ENCODE measurements around the gene EYA4. TPM values are rescaled to one million over a fixed set of nuclear protein-coding genes. Genes with fewer than 3 reads are reported as not detected.
A peak's percentile ranks its signal among the peaks of the same experiment; 100 is the strongest.
"Not testable (repeated sequence)": the region's sequence is repeated elsewhere in the genome, so short reads cannot be mapped to it uniquely, and the experiment has no call there.

Gene EYA4
- total RNA-seq, 4 donors from 2014 or later, result 0.09 to 1.1 (median 0.61) TPM

DNA sequence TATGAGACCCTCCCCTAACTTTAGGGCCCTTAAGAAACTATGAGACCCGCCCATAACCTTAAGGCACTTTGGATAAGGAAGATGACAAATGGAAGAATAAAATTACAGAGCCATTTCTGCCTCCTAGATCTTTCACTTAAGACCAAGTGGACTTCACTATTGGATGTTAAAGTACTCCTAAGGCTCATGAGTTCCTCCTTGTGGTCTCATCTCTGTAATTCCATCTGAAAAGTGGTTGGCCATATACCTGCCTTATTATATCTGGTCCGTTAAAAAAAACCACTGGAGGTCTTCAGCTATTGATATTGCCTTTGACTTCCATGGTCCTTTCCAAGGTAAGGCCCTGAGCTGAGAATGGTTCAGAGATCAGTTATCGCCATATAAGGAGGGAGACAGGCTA, 310.3 kb downstream of the EYA4 start:
- TF ChIP-seq POLR2A (IDR thresholded peaks at IDR 0.05) (no peak), CTCF (IDR thresholded peaks at IDR 0.05) (no peak)
- no peak overlapping the region for H3K4me3 ChIP-seq
- H3K4me1 ChIP-seq, result peaks cover 0 to 5% (median 0%) of the 10 kb centered on the region in 3 donors
- intact Hi-C loops (cut with DNase I), result no loop called here
- no peaks in the 10 kb centered on the region for H3K9me3 ChIP-seq
- 75 to 85% methylated on average over 3 of the region's 3 CpGs for WGBS, 2 donors
- DNase-seq, result no peak
- peak overlapping the region in 2 of 4 donors; percentile 18 to 30 for H3K27ac ChIP-seq
- no peaks in the 10 kb centered on the region for H3K36me3 ChIP-seq
- no peaks in the 10 kb centered on the region for H3K27me3 ChIP-seq

- WGBS, 2 donors, result 7 to 36% methylated on average over 4 to 6 of the region's 6 CpGs
- Histone ChIP-seq H3K4me3 (no peak overlapping the region), H3K27ac (peak overlapping the region in 2 of 4 donors; percentile 18 to 30), H3K4me1 (peaks cover 0 to 5% (median 0%) of the 10 kb centered on the region in 3 donors), H3K36me3 (no peaks in the 10 kb centered on the region), H3K27me3 (no peaks in the 10 kb centered on the region), H3K9me3 (no peaks in the 10 kb centered on the region)
- DNase-seq, result no peak
- TF ChIP-seq CTCF (IDR thresholded peaks at IDR 0.05), result no peak
- TF ChIP-seq POLR2A (IDR thresholded peaks at IDR 0.05), result no peak
- intact Hi-C loops (cut with DNase I), result no loop called here
Observed at GRCh38 chr6:133551847-133552341, 310.7 kb downstream of the EYA4 start.

- no peaks in the 10 kb centered on the region for H3K36me3 ChIP-seq
- H3K27ac ChIP-seq, result no peak overlapping the region
Observed at GRCh38 chr6:133553652-133554051, 312.5 kb downstream of the EYA4 start.

DNA sequence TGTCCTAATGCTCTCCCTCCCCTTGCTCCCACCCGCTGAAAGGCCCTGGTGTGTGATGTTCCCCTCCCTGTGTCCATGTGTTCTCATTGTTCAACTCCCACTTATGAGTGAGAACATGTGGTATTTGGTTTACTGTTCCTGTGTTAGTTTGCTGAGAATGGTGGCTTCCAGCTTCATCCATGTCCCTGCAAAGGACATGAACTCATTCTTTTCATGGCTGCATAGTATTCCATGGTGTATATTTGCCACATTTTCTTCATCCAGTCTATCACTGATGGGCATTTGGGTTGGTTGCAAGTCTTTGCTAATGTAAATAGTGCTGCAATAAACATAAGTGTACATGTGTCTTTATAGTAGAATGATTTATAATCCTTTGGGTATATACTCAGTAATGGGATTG, 313.0 kb downstream of the EYA4 start:
- H3K27me3 ChIP-seq; H3K36me3 ChIP-seq; H3K27ac ChIP-seq; H3K9me3 ChIP-seq; DNase-seq; intact Hi-C loops (cut with DNase I); H3K4me3 ChIP-seq; H3K4me1 ChIP-seq: not testable (repeated sequence)
- 88 to 91% methylated on average over 1 of the region's 1 CpG for WGBS, 2 donors

More at GRCh38 chr6:133553652-133554051, 312.5 kb downstream of the EYA4 start:
- Histone ChIP-seq H3K27me3 (no peaks in the 10 kb centered on the region), H3K9me3 (peaks cover 0 to 2% (median 0%) of the 10 kb centered on the region in 3 donors), H3K4me1 (peaks cover 0 to 5% (median 0%) of the 10 kb centered on the region in 3 donors), H3K4me3 (no peak overlapping the region)
- peak in 5 of 6 experiments; percentile 35 to 57 (median 36) for TF ChIP-seq CTCF (IDR thresholded peaks at IDR 0.05)
- TF ChIP-seq POLR2A (IDR thresholded peaks at IDR 0.05), result no peak
- no peak for DNase-seq
- intact Hi-C loops (cut with DNase I), result no loop called here
- 12 to 15% methylated on average over 4 of the region's 4 CpGs for WGBS, 2 donors

- Histone ChIP-seq H3K4me3 (no peak overlapping the region), H3K9me3 (peaks cover 0 to 17% (median 0%) of the 10 kb centered on the region in 3 donors), H3K27ac (no peak overlapping the region), H3K36me3 (no peaks in the 10 kb centered on the region), H3K4me1 (peaks cover 0 to 5% (median 0%) of the 10 kb centered on the region in 3 donors), H3K27me3 (no peaks in the 10 kb centered on the region)
- TF ChIP-seq CTCF (IDR thresholded peaks at IDR 0.05) (no peak), POLR2A (IDR thresholded peaks at IDR 0.05) (no peak)
- 27% methylated on average over 2 of the region's 2 CpGs for WGBS, 2 donors
- no peak for DNase-seq
- intact Hi-C loops (cut with DNase I), result no loop called here
Observed at GRCh38 chr6:133555685-133556084, 314.5 kb downstream of the EYA4 start.

DNA sequence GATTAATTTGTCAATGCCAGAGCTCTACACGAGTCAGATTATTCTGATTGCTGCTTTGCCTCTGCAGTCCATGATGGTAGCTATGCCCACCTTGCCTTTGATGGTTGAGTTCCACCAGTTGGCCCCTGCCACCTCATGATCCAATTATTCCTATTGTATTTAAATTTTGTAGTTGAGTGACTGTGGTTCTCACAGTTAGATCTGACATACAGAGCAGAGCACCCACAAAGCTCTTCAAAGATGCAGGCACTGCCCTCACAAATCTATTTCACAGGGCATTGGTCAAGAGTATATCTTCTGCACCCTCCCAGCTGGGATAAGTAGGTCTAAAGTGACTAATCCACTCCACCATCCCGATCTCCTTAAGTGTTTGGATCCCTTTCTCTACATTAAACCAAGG, 318.8 kb downstream of the EYA4 start:
- Histone ChIP-seq H3K27me3 (no peaks in the 10 kb centered on the region), H3K4me3 (no peak overlapping the region), H3K27ac (no peak overlapping the region), H3K36me3 (no peaks in the 10 kb centered on the region), H3K4me1 (no peaks in the 10 kb centered on the region), H3K9me3 (peaks cover 0 to 17% (median 0%) of the 10 kb centered on the region in 3 donors)
- DNase-seq, result no peak
- WGBS, 2 donors, result 61 to 77% methylated on average over 2 of the region's 2 CpGs
- TF ChIP-seq POLR2A (IDR thresholded peaks at IDR 0.05) (no peak), CTCF (IDR thresholded peaks at IDR 0.05) (no peak)
- intact Hi-C loops (cut with DNase I), result loop anchor here (10.0 kb wide), 1 partner anchor 535 kb away; no protein-coding TSS in a partner anchor

All from esophagus squamous epithelium (tissue), 5 donors.